ENCODE measurements around the gene SLC9A9. TPM values are rescaled to one million over a fixed set of nuclear protein-coding genes. Genes with fewer than 3 reads are reported as not detected.

The SLC9A9 gene
- 0.05 TPM in 1 of 2 replicates, not detected in the other for polyA plus RNA-seq (2012; rRNA removed)
- 0.05 TPM in 2 replicates for polyA plus RNA-seq (2012; cell fraction: cytosol; rRNA removed)
- 0.04 TPM in 1 of 2 replicates, not detected in the other for polyA plus RNA-seq (2012; cell fraction: nucleus; rRNA removed)

DNA sequence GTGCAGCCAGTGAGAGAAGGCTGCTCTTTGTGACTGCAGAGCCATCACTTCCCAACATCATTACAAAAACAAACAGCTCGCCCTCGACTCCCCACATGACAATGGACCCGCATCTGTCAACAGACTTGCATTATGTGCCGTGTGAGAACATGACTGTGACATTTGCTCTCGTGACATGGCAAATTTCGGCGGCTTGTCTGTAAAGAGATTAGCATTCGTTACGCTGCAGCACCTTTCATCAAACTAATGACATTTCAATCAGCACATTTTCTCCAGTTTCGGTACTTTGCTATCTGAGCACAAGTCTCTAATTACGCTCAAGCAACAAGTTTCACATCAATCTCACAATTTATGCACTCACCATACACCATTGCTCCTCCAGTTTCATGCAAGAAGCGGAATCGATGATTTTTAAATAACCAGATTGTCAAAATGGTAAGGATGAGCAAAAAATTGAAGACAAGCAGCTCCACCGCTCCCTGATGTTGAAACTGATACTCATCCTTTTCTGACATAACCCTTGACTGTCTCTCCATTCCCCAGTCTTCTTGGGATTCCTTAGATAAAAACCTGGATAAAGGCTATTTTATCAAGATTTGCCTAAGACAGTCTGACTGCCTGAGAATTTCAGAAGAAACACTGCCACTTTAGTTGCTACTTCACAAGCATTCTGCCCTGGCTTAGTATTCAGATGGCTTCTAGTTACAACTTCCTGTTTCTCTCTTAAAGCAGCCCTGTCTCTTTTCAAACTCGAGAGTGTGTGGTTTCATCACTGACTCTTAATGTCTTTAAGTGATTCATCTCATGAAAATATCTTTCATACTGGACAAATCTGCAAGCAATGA lies at the start of gene SLC9A9:
Gene SLC9A9 (minus strand): TSS at position 682 of the 845 bp plus-strand sequence. CDS start 146 bp downstream, at position 536.
- Histone ChIP-seq H3K36me3 (replicated peaks in 1 of 2; ENCODE audit: control insufficient read depth in 1 of 2, insufficient read depth in 2 of 2, low read length in 1 of 2) (no peaks in the 10 kb centered on the region), H3K9me2 (no peaks in the 10 kb centered on the region), H3K4me2 (peak within 1 kb of the TSS; percentile 82), H3K9me3 (no peaks in the 10 kb centered on the region), H3K9ac (no peak within 1 kb of the TSS), H2AFZ (ENCODE audit: low read depth) (peak within 1 kb of the TSS; percentile 91), H3K27me3 (ENCODE audit: insufficient read depth) (peaks cover 10% of the 10 kb centered on the region; the same call in 1 of the 2 replicates), H3K4me1 (ENCODE audit: control insufficient read depth in 1 of 2, insufficient read depth in 2 of 2, low read depth in 1 of 2, low read length in 1 of 2) (no peaks in the 10 kb centered on the region), H4K20me1 (ENCODE audit: insufficient read depth) (no peaks in the 10 kb centered on the region), H3K4me3 (ENCODE audit: low read depth in 2 of 2, low read length in 1 of 2) (peak within 1 kb of the TSS; percentile 46 to 61), H3K79me2 (ENCODE audit: insufficient read depth) (no peaks in the 10 kb centered on the region), H3K27ac (ENCODE audit: low read depth in 2 of 2, low read length in 1 of 2) (no peak within 1 kb of the TSS), H3F3A (replicated peaks; ENCODE audit: insufficient read depth) (no peaks in the 10 kb centered on the region)
- ChIA-PET CTCF (no interaction called here), POLR2A (no interaction called here)
- TF ChIP-seq MEF2A (IDR thresholded peaks at IDR 0.05; ENCODE audit: borderline replicate concordance, low read depth) = no peak
- 0 out of 2 replicates have a peak, but pooled peaks have one; percentile 25 for TF ChIP-seq ELF1 (IDR thresholded peaks at IDR 0.05)
- no peak for DNase-seq
- 11% methylated on average over 15 of the region's 15 CpGs for WGBS (ENCODE audit: low lambda C conversion rate)

DNA sequence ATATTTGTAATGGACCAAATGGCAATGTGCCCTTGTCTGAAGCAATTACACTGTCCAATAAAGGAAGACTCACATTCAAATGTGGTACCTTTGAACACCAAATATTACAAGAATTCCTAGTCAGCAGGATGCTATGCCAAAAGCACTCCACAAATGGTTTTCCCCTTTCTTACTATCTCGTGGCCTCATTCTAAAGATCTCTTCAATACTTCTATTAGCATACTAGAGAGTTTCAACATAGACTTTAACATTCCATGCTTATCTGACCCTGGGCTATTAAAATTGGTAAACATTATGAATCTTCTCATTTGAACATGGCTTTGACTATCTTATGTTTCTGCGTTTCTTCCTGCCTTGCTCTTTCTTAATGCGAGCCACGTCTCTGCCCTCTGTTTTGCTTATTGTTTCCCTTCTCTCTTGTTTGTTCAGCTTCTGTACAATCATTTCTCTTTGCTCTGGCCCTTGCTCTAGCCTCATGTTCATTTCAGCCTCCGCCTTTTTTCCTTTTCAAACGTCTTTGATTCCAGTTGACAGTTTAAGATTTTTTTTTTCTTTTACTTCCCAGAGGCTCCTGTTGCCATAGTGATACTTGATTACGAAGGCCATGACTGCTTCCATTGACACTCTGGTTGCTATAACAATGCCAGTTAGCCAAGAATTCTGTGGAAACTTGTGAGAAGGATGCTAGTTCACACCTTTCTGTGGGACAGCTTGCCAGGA lies 49.5 kb upstream of the SLC9A9 start:
- Histone ChIP-seq H3K27me3 (ENCODE audit: insufficient read depth) (peaks cover 6% of the 10 kb centered on the region; the same call in 1 of the 2 replicates), H3K79me2 (ENCODE audit: insufficient read depth) (no peaks in the 10 kb centered on the region), H2AFZ (ENCODE audit: low read depth) (no peak overlapping the region), H3K4me1 (ENCODE audit: control insufficient read depth in 1 of 2, insufficient read depth in 2 of 2, low read depth in 1 of 2, low read length in 1 of 2) (no peaks in the 10 kb centered on the region), H3K36me3 (replicated peaks in 1 of 2; ENCODE audit: control insufficient read depth in 1 of 2, insufficient read depth in 2 of 2, low read length in 1 of 2) (no peaks in the 10 kb centered on the region), H3K4me3 (ENCODE audit: low read depth in 2 of 2, low read length in 1 of 2) (no peak overlapping the region), H3K9me2 (no peaks in the 10 kb centered on the region), H3K9ac (no peak overlapping the region), H3K4me2 (no peak overlapping the region), H3K27ac (ENCODE audit: low read depth in 2 of 2, low read length in 1 of 2) (no peak overlapping the region), H4K20me1 (ENCODE audit: insufficient read depth) (no peaks in the 10 kb centered on the region), H3F3A (replicated peaks; ENCODE audit: insufficient read depth) (no peaks in the 10 kb centered on the region), H3K9me3 (no peaks in the 10 kb centered on the region)
- WGBS (ENCODE audit: low lambda C conversion rate) = 9% methylated on average over 7 of the region's 7 CpGs
- TF ChIP-seq RFX5 (IDR thresholded peaks at IDR 0.05; ENCODE audit: low read length) = no peak
- TF ChIP-seq, protein P1, sequence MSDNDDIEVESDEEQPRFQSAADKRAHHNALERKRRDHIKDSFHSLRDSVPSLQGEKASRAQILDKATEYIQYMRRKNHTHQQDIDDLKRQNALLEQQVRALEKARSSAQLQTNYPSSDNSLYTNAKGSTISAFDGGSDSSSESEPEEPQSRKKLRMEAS (IDR thresholded peaks at IDR 0.05; ENCODE audit: low read depth) = no peak
- TF ChIP-seq TCF12 (IDR thresholded peaks at IDR 0.05) = no peak
- no peak for TF ChIP-seq NRF1 (IDR thresholded peaks at IDR 0.05; ENCODE audit: low read depth, low read length)
- TF ChIP-seq, protein P2, sequence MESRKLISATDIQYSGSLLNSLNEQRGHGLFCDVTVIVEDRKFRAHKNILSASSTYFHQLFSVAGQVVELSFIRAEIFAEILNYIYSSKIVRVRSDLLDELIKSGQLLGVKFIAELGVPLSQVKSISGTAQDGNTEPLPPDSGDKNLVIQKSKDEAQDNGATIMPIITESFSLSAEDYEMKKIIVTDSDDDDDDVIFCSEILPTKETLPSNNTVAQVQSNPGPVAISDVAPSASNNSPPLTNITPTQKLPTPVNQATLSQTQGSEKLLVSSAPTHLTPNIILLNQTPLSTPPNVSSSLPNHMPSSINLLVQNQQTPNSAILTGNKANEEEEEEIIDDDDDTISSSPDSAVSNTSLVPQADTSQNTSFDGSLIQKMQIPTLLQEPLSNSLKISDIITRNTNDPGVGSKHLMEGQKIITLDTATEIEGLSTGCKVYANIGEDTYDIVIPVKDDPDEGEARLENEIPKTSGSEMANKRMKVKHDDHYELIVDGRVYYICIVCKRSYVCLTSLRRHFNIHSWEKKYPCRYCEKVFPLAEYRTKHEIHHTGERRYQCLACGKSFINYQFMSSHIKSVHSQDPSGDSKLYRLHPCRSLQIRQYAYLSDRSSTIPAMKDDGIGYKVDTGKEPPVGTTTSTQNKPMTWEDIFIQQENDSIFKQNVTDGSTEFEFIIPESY (IDR thresholded peaks at IDR 0.05; ENCODE audit: borderline replicate concordance, low read depth) = no peak
- no peak for TF ChIP-seq CHD2 (IDR thresholded peaks at IDR 0.05; ENCODE audit: low read length, partially characterized antibody)
- TF ChIP-seq GATA2 (CRISPR knock-in tag; IDR thresholded peaks at IDR 0.05) = no peak
- TF ChIP-seq GABPA (IDR thresholded peaks at IDR 0.05; ENCODE audit: low read depth) = no peak
- no peak for TF ChIP-seq YY1 (IDR thresholded peaks at IDR 0.05; ENCODE audit: low read depth)
- TF ChIP-seq, protein P3, sequence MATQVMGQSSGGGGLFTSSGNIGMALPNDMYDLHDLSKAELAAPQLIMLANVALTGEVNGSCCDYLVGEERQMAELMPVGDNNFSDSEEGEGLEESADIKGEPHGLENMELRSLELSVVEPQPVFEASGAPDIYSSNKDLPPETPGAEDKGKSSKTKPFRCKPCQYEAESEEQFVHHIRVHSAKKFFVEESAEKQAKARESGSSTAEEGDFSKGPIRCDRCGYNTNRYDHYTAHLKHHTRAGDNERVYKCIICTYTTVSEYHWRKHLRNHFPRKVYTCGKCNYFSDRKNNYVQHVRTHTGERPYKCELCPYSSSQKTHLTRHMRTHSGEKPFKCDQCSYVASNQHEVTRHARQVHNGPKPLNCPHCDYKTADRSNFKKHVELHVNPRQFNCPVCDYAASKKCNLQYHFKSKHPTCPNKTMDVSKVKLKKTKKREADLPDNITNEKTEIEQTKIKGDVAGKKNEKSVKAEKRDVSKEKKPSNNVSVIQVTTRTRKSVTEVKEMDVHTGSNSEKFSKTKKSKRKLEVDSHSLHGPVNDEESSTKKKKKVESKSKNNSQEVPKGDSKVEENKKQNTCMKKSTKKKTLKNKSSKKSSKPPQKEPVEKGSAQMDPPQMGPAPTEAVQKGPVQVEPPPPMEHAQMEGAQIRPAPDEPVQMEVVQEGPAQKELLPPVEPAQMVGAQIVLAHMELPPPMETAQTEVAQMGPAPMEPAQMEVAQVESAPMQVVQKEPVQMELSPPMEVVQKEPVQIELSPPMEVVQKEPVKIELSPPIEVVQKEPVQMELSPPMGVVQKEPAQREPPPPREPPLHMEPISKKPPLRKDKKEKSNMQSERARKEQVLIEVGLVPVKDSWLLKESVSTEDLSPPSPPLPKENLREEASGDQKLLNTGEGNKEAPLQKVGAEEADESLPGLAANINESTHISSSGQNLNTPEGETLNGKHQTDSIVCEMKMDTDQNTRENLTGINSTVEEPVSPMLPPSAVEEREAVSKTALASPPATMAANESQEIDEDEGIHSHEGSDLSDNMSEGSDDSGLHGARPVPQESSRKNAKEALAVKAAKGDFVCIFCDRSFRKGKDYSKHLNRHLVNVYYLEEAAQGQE (IDR thresholded peaks at IDR 0.05; ENCODE audit: low read depth, low read length) = no peak
- no peak for TF ChIP-seq SMC3 (IDR thresholded peaks at IDR 0.05; ENCODE audit: low read depth, low read length)
- no peak for TF ChIP-seq EP300 (IDR thresholded peaks at IDR 0.05; ENCODE audit: borderline replicate concordance in 1 of 2, low read depth in 1 of 2, low read length in 1 of 2)
- TF ChIP-seq NFIC (IDR thresholded peaks at IDR 0.05; ENCODE audit: borderline replicate concordance) = no peak
- TF ChIP-seq JUND (IDR thresholded peaks at IDR 0.05) = no peak
- no peak for TF ChIP-seq POLR2AphosphoS5 (IDR thresholded peaks at IDR 0.05; ENCODE audit: low read depth, low read length)
- TF ChIP-seq ELF1 (IDR thresholded peaks at IDR 0.05) = no peak
- ChIA-PET CTCF (no interaction called here), POLR2A (no interaction called here)
- DNase-seq = no peak

Measured in SK-N-SH (cell line).